ENCODE measurements around the gene ODAD4. TPM values are rescaled to one million over a fixed set of nuclear protein-coding genes. Genes with fewer than 3 reads are reported as not detected.
A peak's percentile ranks its signal among the peaks of the same experiment; 100 is the strongest.

Gene ODAD4
- total RNA-seq, 1 experiment from 2014 or later: 1.9 TPM

- no peak for DNase-seq (ENCODE audit: low read depth)
Measured at GRCh38 chr17:41941168-41941567, 10.8 kb downstream of the ODAD4 start.

- no peak for DNase-seq (ENCODE audit: low read depth)
Measured at GRCh38 chr17:41942626-41943373, 12.4 kb downstream of the ODAD4 start.

DNA sequence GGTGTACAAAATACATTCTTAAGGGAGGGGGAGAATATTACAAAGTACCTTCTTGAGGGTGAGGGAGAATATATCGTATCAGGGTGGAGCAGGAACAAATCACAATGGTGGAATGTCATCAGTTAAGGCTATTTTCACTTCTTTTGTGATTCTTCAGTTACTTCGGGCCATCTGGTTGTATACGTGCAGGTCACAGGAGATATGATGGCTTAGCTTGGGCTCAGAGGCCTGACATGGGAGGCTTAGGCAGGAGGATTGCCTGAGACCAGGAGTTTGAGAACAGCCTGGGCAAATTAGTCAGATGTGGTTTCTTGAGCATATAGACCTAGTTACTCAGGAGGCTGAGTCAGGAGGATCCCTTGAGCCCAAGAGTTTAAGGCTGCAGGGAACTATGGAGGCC is 13.1 kb downstream of the ODAD4 start:
- no peak for DNase-seq (ENCODE audit: low read depth)

DNA sequence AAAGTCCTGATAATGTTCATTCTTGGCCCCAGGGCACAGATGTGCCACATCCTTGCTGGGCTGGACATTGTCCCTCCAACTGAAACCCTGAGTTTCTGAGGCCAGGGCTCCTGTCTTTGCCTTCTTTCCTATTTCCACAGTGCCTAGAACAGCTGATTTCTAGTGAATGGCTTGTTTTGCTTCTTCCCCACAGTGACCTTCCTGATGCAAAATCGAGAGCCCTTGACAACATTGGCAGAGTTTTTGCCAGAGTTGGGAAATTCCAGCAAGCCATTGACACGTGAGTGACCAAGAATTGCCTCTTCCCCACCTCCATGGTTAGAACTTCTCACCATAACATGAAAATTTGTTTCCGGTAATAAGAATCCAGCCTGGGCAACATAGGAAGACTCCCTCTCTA is 14.5 kb downstream of the ODAD4 start:
- DNase-seq (ENCODE audit: low read depth): no peak

DNA sequence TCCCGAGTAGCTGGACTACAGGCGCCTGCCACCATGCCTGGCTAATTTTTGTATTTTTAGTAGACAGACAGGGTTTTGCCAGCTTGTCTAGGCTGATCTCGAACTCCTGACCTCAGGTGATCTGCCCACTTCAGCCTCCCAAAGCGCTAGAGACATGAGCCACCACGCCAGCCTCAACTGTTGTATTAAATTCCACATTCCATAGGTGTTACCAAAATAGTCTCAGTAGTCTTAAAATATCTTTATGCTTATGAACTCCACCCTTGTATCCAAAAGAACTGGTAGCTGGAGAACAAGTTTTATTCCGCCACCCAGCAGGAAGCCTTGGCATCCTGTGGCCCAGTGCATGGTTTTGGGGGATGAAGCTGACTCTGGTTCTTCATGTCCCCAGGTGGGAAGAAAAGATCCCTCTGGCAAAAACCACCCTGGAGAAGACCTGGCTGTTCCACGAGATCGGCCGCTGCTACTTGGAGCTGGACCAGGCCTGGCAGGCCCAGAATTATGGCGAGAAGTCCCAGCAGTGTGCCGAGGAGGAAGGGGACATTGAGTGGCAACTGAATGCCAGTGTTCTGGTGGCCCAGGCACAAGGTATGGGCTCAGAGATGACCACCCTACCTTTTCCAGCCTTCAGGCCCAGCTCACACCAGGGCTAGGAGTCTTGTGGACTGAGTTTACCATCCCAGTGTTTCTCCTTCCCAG is 18.5 kb downstream of the ODAD4 start:
- DNase-seq (ENCODE audit: low read depth): no peak

DNA sequence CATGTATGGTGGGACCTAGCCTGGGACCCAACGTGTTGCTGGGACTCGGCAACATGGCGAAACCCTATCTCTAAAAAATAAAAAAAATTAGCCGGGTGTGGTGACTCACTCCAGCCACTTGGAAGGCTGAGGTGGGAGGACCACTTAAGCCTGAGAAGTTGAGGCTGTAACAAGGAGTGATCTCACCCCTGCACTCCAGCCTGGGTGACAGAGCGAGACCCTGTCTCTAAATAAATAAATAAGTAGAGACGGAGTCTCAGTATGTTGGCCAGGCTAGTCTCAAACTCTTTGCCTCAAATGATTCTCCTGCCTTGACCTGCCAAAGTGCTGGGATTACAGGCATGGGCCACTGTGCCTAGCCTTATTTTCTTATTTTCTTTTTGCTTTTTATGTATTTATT is 26.1 kb downstream of the ODAD4 start:
- DNase-seq (ENCODE audit: low read depth): no peak

DNA sequence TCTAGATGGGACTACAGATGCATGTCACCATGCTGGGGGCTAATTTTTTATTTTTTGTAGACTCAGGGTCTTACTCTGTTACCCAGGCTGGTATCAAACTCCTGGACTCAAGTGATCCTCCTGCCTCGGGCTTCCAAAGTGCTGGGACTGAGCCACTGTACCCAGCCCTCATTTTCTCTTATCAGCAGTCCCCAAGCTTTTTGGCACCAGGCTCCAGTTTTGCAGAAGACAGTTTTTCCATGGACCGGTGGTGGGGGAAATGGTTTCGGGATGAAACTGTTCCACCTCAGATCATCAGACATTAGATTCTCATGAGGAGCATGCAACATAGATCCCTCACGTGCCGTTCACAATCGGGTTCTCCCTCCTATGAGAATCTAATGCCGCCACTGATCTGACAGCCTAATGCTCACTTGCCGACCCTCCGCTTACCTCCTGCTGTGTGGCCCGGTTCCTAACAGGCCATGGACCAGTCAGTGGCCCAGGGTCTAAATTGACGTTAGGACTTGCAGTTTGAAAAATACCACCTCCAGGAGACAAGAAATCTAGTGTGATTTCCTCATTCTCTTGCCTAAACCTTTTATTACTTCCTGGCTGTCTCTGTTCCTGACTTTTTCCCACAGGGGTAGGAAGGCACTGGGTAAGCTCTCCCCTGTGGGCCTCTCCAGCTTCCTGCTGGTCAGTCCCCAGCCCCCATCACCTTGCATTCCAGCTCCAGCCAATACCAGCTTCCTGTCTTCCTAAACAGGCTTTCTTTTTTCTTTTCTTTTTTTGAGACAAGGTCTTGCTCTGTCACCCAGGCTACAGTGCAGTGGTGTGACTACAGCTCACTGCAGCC is 26.8 kb downstream of the ODAD4 start:
- DNase-seq (ENCODE audit: low read depth): no peak

- no peak for DNase-seq (ENCODE audit: low read depth)
Measured at GRCh38 chr17:41957869-41958439, 27.5 kb downstream of the ODAD4 start.

GRCh38 chr17:41959030-41959335 is 28.6 kb downstream of the ODAD4 start:
- no peak for DNase-seq (ENCODE audit: low read depth)

- peak; percentile 65 for DNase-seq (ENCODE audit: low read depth)
Measured at GRCh38 chr17:41959336-41960095, 29.1 kb downstream of the ODAD4 start.

DNA sequence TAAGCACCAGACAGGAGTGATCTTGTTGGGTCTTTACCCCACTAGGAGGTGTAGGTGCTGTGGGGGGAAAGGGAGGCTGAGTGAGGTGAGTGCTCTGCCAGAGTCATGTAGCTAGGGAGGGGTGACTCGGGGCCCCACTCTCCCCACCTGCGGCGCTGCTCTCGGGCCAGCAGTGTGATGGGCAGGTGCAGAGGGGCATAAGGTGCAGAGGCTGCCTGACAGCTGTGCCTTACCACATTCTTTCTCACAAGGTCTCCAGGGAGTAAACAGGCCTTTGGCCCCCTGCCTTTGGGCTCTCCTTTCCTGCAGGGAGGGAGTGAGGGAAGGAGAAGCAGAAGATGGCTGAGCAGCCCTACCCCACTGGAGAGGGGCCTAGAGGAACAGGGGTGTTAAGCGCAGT is 31.7 kb downstream of the ODAD4 start:
- no peak for DNase-seq (ENCODE audit: low read depth)

GRCh38 chr17:41962768-41963434 is 32.5 kb downstream of the ODAD4 start:
- DNase-seq (ENCODE audit: low read depth): peak; percentile 45

- peak; percentile 47 for DNase-seq (ENCODE audit: low read depth)
Measured at GRCh38 chr17:41965694-41966462, 35.5 kb downstream of the ODAD4 start.

GRCh38 chr17:41966463-41967140 is 36.2 kb downstream of the ODAD4 start, which contains the start of gene CNP:
Gene CNP (plus strand): TSS chr17:41966795. CDS start chr17:41966885, 90 bp downstream.
- DNase-seq (ENCODE audit: low read depth): peak; percentile 91

GRCh38 chr17:41967141-41967920 is 36.9 kb downstream of the ODAD4 start:
- peak; percentile 36 for DNase-seq (ENCODE audit: low read depth)

DNA sequence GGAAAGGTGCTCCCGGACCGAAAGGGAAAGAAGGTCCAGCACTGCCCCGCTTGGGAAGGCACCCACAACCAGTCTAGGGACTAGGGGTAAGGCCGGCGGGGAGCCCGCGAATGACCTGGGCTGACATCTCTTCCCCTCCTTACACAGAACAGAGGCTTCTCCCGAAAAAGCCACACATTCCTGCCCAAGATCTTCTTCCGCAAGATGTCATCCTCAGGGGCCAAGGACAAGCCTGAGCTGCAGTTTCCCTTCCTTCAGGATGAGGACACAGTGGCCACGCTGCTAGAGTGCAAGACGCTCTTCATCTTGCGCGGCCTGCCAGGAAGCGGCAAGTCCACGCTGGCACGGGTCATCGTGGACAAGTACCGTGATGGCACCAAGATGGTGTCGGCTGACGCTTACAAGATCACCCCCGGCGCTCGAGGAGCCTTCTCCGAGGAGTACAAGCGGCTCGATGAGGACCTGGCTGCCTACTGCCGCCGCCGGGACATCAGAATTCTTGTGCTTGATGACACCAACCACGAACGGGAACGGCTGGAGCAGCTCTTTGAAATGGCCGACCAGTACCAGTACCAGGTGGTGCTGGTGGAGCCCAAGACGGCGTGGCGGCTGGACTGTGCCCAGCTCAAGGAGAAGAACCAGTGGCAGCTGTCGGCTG is 37.6 kb downstream of the ODAD4 start:
- DNase-seq (ENCODE audit: low read depth): no peak

DNA sequence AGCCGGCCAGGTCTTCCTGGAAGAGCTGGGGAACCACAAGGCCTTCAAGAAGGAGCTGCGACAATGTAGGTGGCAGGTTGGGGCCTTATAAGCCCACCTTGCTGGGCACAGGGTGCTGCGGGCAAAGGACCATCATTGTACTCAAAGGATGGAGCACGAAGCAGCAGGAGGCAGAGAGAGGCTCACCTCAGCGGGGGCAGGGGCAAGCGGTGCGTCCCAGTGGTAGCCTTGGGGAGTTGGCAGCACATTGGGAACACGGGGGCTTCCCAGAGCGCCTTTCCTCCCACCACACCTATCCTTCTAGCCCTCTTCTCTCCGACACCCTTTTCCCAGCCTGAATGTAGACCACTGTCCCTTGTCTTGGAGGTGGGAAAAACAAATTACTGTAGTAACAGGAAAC is 38.3 kb downstream of the ODAD4 start:
- DNase-seq (ENCODE audit: low read depth): no peak

GRCh38 chr17:41970901-41971331 is 40.5 kb downstream of the ODAD4 start:
- no peak for DNase-seq (ENCODE audit: low read depth)
